Hepatocyte (in vitro differentiated cells): Measurements from ENCODE around the gene RRP15.

Experiments used
- EZH2phosphoT487 ChIP-seq: fragments of 200-600 bp; sonication (generic); IDR thresholded peaks from one replicate; pipeline ENCODE4 v1.6.1; 2018; ENCODE audit warnings: antibody characterized with exemption, mild to moderate bottlenecking, low read depth, moderate library complexity; ENCODE audit not compliant: unreplicated experiment, severe bottlenecking
- TF ChIP-seq, protein P1 (sequence below): fragments of 200-600 bp; sonication (generic); IDR thresholded peaks from 2 replicates; pipeline ENCODE4 v1.5.1; 2016; ENCODE audit warnings: antibody characterized with exemption, mild to moderate bottlenecking; ENCODE audit not compliant: poor library complexity

DNA sequence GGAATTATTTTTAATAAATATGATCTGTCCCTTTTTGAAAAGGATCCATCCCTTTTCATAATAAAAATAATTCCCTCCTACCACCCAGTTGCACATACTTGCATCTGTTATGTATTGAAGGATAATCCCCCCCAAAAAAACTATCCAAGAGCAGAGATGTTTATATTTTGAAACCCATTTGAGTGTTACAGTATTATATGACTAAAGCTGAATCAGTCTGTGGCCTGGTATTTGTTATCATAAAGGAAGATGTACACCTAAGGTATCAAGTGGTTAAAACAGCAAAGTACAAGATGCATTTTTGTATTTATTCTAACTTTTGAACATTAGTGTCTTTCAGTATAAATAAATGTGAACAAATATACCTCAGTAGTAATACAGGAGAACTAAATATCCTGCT is 47.3 kb downstream of the RRP15 start:
- TF ChIP-seq, protein P1, sequence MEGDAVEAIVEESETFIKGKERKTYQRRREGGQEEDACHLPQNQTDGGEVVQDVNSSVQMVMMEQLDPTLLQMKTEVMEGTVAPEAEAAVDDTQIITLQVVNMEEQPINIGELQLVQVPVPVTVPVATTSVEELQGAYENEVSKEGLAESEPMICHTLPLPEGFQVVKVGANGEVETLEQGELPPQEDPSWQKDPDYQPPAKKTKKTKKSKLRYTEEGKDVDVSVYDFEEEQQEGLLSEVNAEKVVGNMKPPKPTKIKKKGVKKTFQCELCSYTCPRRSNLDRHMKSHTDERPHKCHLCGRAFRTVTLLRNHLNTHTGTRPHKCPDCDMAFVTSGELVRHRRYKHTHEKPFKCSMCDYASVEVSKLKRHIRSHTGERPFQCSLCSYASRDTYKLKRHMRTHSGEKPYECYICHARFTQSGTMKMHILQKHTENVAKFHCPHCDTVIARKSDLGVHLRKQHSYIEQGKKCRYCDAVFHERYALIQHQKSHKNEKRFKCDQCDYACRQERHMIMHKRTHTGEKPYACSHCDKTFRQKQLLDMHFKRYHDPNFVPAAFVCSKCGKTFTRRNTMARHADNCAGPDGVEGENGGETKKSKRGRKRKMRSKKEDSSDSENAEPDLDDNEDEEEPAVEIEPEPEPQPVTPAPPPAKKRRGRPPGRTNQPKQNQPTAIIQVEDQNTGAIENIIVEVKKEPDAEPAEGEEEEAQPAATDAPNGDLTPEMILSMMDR = no peak
- no peak for TF ChIP-seq EZH2phosphoT487
